HepG2 (cell line): Measurements from ENCODE around the gene PPP1R9A. TPM values are rescaled to one million over a fixed set of nuclear protein-coding genes. Genes with fewer than 3 reads are reported as not detected.

Source experiments
- ATAC-seq: fragments of 200-7000 bp; cut with Tn5 transposase; 3 replicates; pipeline ENCODE4 v1.9.1; 2020; ENCODE audit warnings: mild to moderate bottlenecking, moderate library complexity
- BruUV-seq: library from RNA; stranded (reverse); fragments of 400-500 nt; replicated peaks from 2 replicates; lab custom pipeline; 2021; lab: Mats Ljungman, UMichigan
- CTCF ChIA-PET: fragments of 300-600 bp; formaldehyde crosslinking; extraction: SDS; loops from one replicate; lab custom pipeline; 2021; ENCODE audit warnings: low total read pairs, inconsistent platforms, low intra/inter-chr PET ratio; lab: Yijun Ruan, JAX
- POLR2A ChIA-PET: fragments of 350-600 bp; sonication (Branson Sonifier 250); formaldehyde crosslinking; loops from one replicate; lab custom pipeline; 2020; ENCODE audit warnings: antibody characterized with exemption, inconsistent platforms; lab: Yijun Ruan, JAX
- DNase-seq: peaks from one replicate; pipeline ENCODE4 v3.0.0-alpha.2; 2015; ENCODE audit warnings: low spot score
- FAIRE-seq: peaks from 3 replicates; lab custom pipeline; 2011; peaks lifted over from hg19 to GRCh38; lab: Jason Lieb, UNC
- H2AFZ ChIP-seq: one replicate; pipeline ENCODE4 v1.6.1; 2011; ENCODE audit warnings: low read length, inconsistent platforms
- H3K27ac ChIP-seq: fragments of 300-600 bp; 3 replicates; pipeline ENCODE4 v1.8.0; 2011; ENCODE audit warnings: mixed run types, mild to moderate bottlenecking, mixed read lengths, low read length, inconsistent platforms; ENCODE audit not compliant: insufficient read depth; ENCODE audit errors: extremely low read length
- H3K27me3 ChIP-seq, 2 experiments: fragments of 200-600 bp in 1 of 2; 2 replicates in 1 of 2; 3 replicates in 1 of 2; pipeline versions ENCODE4 v1.6.0 to v1.8.0; 2011; ENCODE audit warnings: low read length in 2 of 2, mild to moderate bottlenecking in 2 of 2, moderate library complexity in 2 of 2, inconsistent platforms in 1 of 2; ENCODE audit not compliant: insufficient read depth in 2 of 2, control insufficient read depth in 1 of 2
- H3K36me3 ChIP-seq, 2 experiments: fragments of 200-600 bp in 1 of 2; replicated peaks in 1 of 2; 2 replicates in 1 of 2; 3 replicates in 1 of 2; pipeline versions ENCODE4 v1.5.1 to v1.8.0; 2011; ENCODE audit warnings: low read length in 2 of 2, inconsistent platforms in 1 of 2; ENCODE audit not compliant: insufficient read depth in 2 of 2, control insufficient read depth in 1 of 2
- H3K4me1 ChIP-seq: 2 replicates; pipeline ENCODE4 v1.5.1; 2012; ENCODE audit warnings: low read length, inconsistent platforms; ENCODE audit not compliant: insufficient read depth
- H3K4me2 ChIP-seq: 2 replicates; pipeline ENCODE4 v1.6.0; 2011; ENCODE audit warnings: low read depth, low read length, inconsistent platforms
- H3K4me3 ChIP-seq, 3 experiments: fragments of 200-600 bp in 1 of 3; sonication (generic), shearing (Covaris generic) in 1 of 3; replicated peaks in 1 of 3; 2 replicates each; pipeline ENCODE4 v1.5.1; 2011 to 2016; ENCODE audit warnings: low read length in 3 of 3, inconsistent platforms in 2 of 3, low read depth in 2 of 3, mild to moderate bottlenecking in 2 of 3, control low read depth in 1 of 3, mixed read lengths in 1 of 3; ENCODE audit not compliant: insufficient read depth in 1 of 3
- H3K79me2 ChIP-seq: one replicate; pipeline ENCODE4 v1.6.1; 2011; ENCODE audit warnings: low read length, inconsistent platforms; ENCODE audit not compliant: insufficient read depth
- H3K9ac ChIP-seq: 2 replicates; pipeline ENCODE4 v1.6.0; 2011; ENCODE audit warnings: mild to moderate bottlenecking, low read depth, low read length, inconsistent platforms; ENCODE audit not compliant: insufficient read depth
- H3K9me3 ChIP-seq: 2 replicates; pipeline ENCODE4 v1.5.1; 2012; ENCODE audit warnings: mild to moderate bottlenecking, low read length
- H4K20me1 ChIP-seq: 2 replicates; pipeline ENCODE4 v1.6.0; 2011; ENCODE audit warnings: inconsistent platforms, mild to moderate bottlenecking, low read length, moderate library complexity; ENCODE audit not compliant: insufficient read depth
- ASH2L ChIP-seq: fragments of 300-600, 200-600 bp; sonication (generic); IDR thresholded peaks from 2 replicates; pipeline ENCODE4 v1.7.0; 2017; ENCODE audit warnings: low read depth, mild to moderate bottlenecking, moderate library complexity, mixed read lengths, low read length; ENCODE audit not compliant: insufficient read length
- SALL2 ChIP-seq: sonication (generic); formaldehyde crosslinking; IDR thresholded peaks from 2 replicates; pipeline ENCODE4 v1.8.1; 2023; ENCODE audit warnings: mild to moderate bottlenecking, missing genetic modification reagents, inconsistent platforms
- TEAD3 ChIP-seq: optimal IDR thresholded peaks from 2 replicates; pipeline ENCODE3; 2016; ENCODE audit warnings: borderline replicate concordance
- ZBTB3 ChIP-seq: sonication (generic); formaldehyde crosslinking; IDR thresholded peaks from 2 replicates; pipeline ENCODE4 v1.4.0; 2020; ENCODE audit warnings: low read depth, mild to moderate bottlenecking, moderate library complexity, missing genetic modification reagents, borderline replicate concordance
- ZC3H13 ChIP-seq: sonication (generic); formaldehyde crosslinking; IDR thresholded peaks from 2 replicates; pipeline ENCODE4 v1.8.1; 2023; ENCODE audit warnings: mild to moderate bottlenecking, missing genetic modification reagents, moderate library complexity
- ZFP1 ChIP-seq: IDR thresholded peaks from 2 replicates; pipeline ENCODE4 v1.6.1; 2016
- ZNF121 ChIP-seq: sonication (generic); formaldehyde crosslinking; IDR thresholded peaks from 2 replicates; pipeline ENCODE4 v1.5.0; 2020; ENCODE audit warnings: mild to moderate bottlenecking, missing genetic modification reagents
- ZNF251 ChIP-seq: sonication (generic); formaldehyde crosslinking; IDR thresholded peaks from 2 replicates; pipeline ENCODE4 v1.9.0; 2021; ENCODE audit warnings: mild to moderate bottlenecking, missing genetic modification reagents
- ZNF296 ChIP-seq: sonication (generic); formaldehyde crosslinking; conservative IDR thresholded peaks from 2 replicates; pipeline ENCODE4 v1.5.0; 2020; ENCODE audit warnings: mild to moderate bottlenecking, missing genetic modification reagents
- WGBS: methylation state at CpG from one replicate; pipeline ENCODE4 v1.1.6; 2017; ENCODE audit warnings: low lambda C conversion rate; 5-methylcytosine and 5-hydroxymethylcytosine counted together
- in situ Hi-C: cut with HindIII; loops from 2 replicates; pipeline ENCODE4 v1.10.0; 2017; ENCODE audit warnings: low pct_unique_long_range_greater_than_20kb; ENCODE audit not compliant: extremely low pct_ligation_motif_present
- intact Hi-C: fragments of 100-400 bp; cut with micrococcal nuclease; formaldehyde crosslinking; loops from one replicate; pipeline ENCODE4 v1.10.0; 2022; ENCODE audit not compliant: unreplicated experiment
- polyA plus RNA-seq, 8 experiments: library from polyadenylated mRNA; depleted of rRNA in 3 of 8; stranded (reverse) in 7 of 8; unstranded in 1 of 8; fragments of >200 nt; fragmentation: Illumina TruSeq in 4 of 8; extraction: Trizol in 4 of 8; gene quantifications; 2 replicates each; pipeline versions ENCODE4 v1.2.1 to v1.2.3, GENCODE V29; 2011 to 2016; ENCODE audit warnings: low read depth in 4 of 8, missing spikeins in 1 of 8, mixed read lengths in 1 of 8; ENCODE audit not compliant: insufficient read depth in 1 of 8
- total RNA-seq, 5 experiments: library from RNA; depleted of rRNA; stranded (reverse); fragments of >200 nt; fragmentation: Illumina TruSeq; extraction: Trizol; gene quantifications; 2 replicates each; pipeline ENCODE4 v1.2.3, GENCODE V29; 2016; ENCODE audit warnings: low read depth in 1 of 5
- TF ChIP-seq, protein P1 (sequence below): sonication (generic); formaldehyde crosslinking; IDR thresholded peaks from 2 replicates; pipeline ENCODE4 v1.5.0; 2020; ENCODE audit warnings: missing genetic modification reagents

PPP1R9A gene
- total and polyA plus RNA-seq, 2 of the 13 experiments (the other 11 are each of a cell fraction or from before 2014, with no cell fraction given), result 11.4 to 31.9 TPM

GRCh38 chr7:95002775-95003174 is 95.4 kb downstream of the PPP1R9A start:
- no peak for DNase-seq
- H3K27me3 ChIP-seq, result no peaks in the 10 kb centered on the region
- H3K79me2 ChIP-seq, result peaks cover 10% of the 10 kb centered on the region
- no peak overlapping the region for H3K27ac ChIP-seq
- 100% methylated on average over 1 of the region's 1 CpG for WGBS
- ChIA-PET POLR2A (no interaction called here), CTCF (no interaction called here)
- no peaks in the 10 kb centered on the region for H4K20me1 ChIP-seq
- ATAC-seq, result no peak
- no peak overlapping the region for H3K9ac ChIP-seq
- no peak overlapping the region for H3K4me3 ChIP-seq
- no peak overlapping the region for H3K4me2 ChIP-seq
- no peak for FAIRE-seq
- H3K9me3 ChIP-seq, result no peaks in the 10 kb centered on the region
- no peak for TF ChIP-seq ZC3H13
- TF ChIP-seq, protein P1, sequence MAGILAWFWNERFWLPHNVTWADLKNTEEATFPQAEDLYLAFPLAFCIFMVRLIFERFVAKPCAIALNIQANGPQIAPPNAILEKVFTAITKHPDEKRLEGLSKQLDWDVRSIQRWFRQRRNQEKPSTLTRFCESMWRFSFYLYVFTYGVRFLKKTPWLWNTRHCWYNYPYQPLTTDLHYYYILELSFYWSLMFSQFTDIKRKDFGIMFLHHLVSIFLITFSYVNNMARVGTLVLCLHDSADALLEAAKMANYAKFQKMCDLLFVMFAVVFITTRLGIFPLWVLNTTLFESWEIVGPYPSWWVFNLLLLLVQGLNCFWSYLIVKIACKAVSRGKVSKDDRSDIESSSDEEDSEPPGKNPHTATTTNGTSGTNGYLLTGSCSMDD, result no peak
- TF ChIP-seq SALL2 (CRISPR knock-in tag), result no peak
- no peak for TF ChIP-seq ZNF296 (CRISPR knock-in tag)
- no TSS peak for BruUV-seq
- H2AFZ ChIP-seq, result no peak overlapping the region
- in situ Hi-C loops, result no loop called here
- intact Hi-C loops, result no loop called here
- H3K4me1 ChIP-seq, result peaks cover 30% of the 10 kb centered on the region
- H3K36me3 ChIP-seq, result no peaks in the 10 kb centered on the region

GRCh38 chr7:95004618-95005247 is 97.3 kb downstream of the PPP1R9A start:
- H2AFZ ChIP-seq, result no peak overlapping the region
- ATAC-seq (no peak), DNase-seq (no peak), FAIRE-seq (no peak)
- no TSS peak for BruUV-seq
- no peaks in the 10 kb centered on the region for H3K27me3 ChIP-seq
- no peaks in the 10 kb centered on the region for H3K9me3 ChIP-seq
- no peaks in the 10 kb centered on the region for H3K36me3 ChIP-seq
- H3K4me2 ChIP-seq, result no peak overlapping the region
- H3K79me2 ChIP-seq, result peaks cover 10% of the 10 kb centered on the region
- H4K20me1 ChIP-seq, result no peaks in the 10 kb centered on the region
- no peak overlapping the region for H3K9ac ChIP-seq
- CTCF ChIA-PET, result no interaction called here
- POLR2A ChIA-PET, result no interaction called here
- intact Hi-C loops, result no loop called here
- TF ChIP-seq ZNF121 (no peak), ASH2L (no peak), TEAD3 (no peak), ZBTB3 (CRISPR knock-in tag) (no peak), ZNF251 (CRISPR knock-in tag) (no peak), ZFP1 (CRISPR knock-in tag) (no peak)
- TF ChIP-seq, all 625 proteins: peak for 0
- Histone ChIP-seq H3K4me1 (peaks cover 18% of the 10 kb centered on the region), H3K27ac (no peak overlapping the region), H3K4me3 (no peak overlapping the region)
- in situ Hi-C loops, result no loop called here
- 96% methylated on average over 6 of the region's 6 CpGs for WGBS
